Measurements from ENCODE around the gene TUB.

TUB gene

DNA sequence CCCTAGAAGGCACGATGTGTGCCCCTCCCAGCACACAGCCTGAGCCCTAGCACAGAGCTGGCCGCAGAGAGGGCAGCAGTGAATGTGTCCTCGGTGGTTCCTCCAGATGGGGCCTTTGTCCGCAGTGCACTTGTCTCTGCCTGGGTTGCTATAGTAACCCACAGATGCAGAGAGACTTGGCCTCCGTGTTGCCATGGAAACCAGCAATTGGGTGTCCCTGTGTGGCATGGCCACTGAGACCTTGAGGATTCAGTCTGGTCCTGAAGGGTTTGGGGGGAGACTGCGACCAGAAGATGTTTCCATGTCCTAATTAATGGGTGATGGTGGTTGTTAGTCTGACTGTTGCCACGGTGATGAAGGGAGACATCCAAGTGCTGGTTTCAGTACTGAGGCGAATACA is 42.6 kb upstream of the TUB start:
- H3K9me3 ChIP-seq (ENCODE audit: control insufficient read depth, low read length) = no peaks in the 10 kb centered on the region
- H3K9ac ChIP-seq (ENCODE audit: low read length) = no peak overlapping the region
- no peak overlapping the region for H3K4me3 ChIP-seq (ENCODE audit: low read length)
- no peaks in the 10 kb centered on the region for H3K27me3 ChIP-seq (ENCODE audit: control insufficient read depth, insufficient read depth, low read length)
- H3K4me1 ChIP-seq (ENCODE audit: control insufficient read depth, insufficient read depth, low read length) = peaks cover 2% of the 10 kb centered on the region
- no peaks in the 10 kb centered on the region for H3K36me3 ChIP-seq (ENCODE audit: control insufficient read depth, insufficient read depth, low read length)

GRCh38 chr11:8038811-8039529 is 42.0 kb upstream of the TUB start:
- Histone ChIP-seq H3K9me3 (ENCODE audit: control insufficient read depth, low read length) (no peaks in the 10 kb centered on the region), H3K36me3 (ENCODE audit: control insufficient read depth, insufficient read depth, low read length) (no peaks in the 10 kb centered on the region), H3K9ac (ENCODE audit: low read length) (no peak overlapping the region), H3K27me3 (ENCODE audit: control insufficient read depth, insufficient read depth, low read length) (no peaks in the 10 kb centered on the region), H3K4me3 (ENCODE audit: low read length) (no peak overlapping the region), H3K4me1 (ENCODE audit: control insufficient read depth, insufficient read depth, low read length) (no peaks in the 10 kb centered on the region)

- no peaks in the 10 kb centered on the region for H3K27me3 ChIP-seq (ENCODE audit: control insufficient read depth, insufficient read depth, low read length)
- no peaks in the 10 kb centered on the region for H3K36me3 ChIP-seq (ENCODE audit: control insufficient read depth, insufficient read depth, low read length)
- H3K4me3 ChIP-seq (ENCODE audit: low read length) = no peak overlapping the region
- no peaks in the 10 kb centered on the region for H3K4me1 ChIP-seq (ENCODE audit: control insufficient read depth, insufficient read depth, low read length)
- no peak overlapping the region for H3K9ac ChIP-seq (ENCODE audit: low read length)
- no peaks in the 10 kb centered on the region for H3K9me3 ChIP-seq (ENCODE audit: control insufficient read depth, low read length)
Observed at GRCh38 chr11:8039530-8040260, 41.3 kb upstream of the TUB start.

- H3K36me3 ChIP-seq (ENCODE audit: control insufficient read depth, insufficient read depth, low read length) = no peaks in the 10 kb centered on the region
- H3K9ac ChIP-seq (ENCODE audit: low read length) = no peak overlapping the region
- no peak overlapping the region for H3K4me3 ChIP-seq (ENCODE audit: low read length)
- no peaks in the 10 kb centered on the region for H3K9me3 ChIP-seq (ENCODE audit: control insufficient read depth, low read length)
- H3K27me3 ChIP-seq (ENCODE audit: control insufficient read depth, insufficient read depth, low read length) = no peaks in the 10 kb centered on the region
- no peaks in the 10 kb centered on the region for H3K4me1 ChIP-seq (ENCODE audit: control insufficient read depth, insufficient read depth, low read length)
Observed at GRCh38 chr11:8040261-8040920, 40.6 kb upstream of the TUB start.

- Histone ChIP-seq H3K4me1 (ENCODE audit: control insufficient read depth, insufficient read depth, low read length) (no peaks in the 10 kb centered on the region), H3K9me3 (ENCODE audit: control insufficient read depth, low read length) (no peaks in the 10 kb centered on the region), H3K4me3 (ENCODE audit: low read length) (no peak overlapping the region), H3K27me3 (ENCODE audit: control insufficient read depth, insufficient read depth, low read length) (no peaks in the 10 kb centered on the region), H3K36me3 (ENCODE audit: control insufficient read depth, insufficient read depth, low read length) (no peaks in the 10 kb centered on the region), H3K9ac (ENCODE audit: low read length) (no peak overlapping the region)
Observed at GRCh38 chr11:8040921-8041285, 40.1 kb upstream of the TUB start.

DNA sequence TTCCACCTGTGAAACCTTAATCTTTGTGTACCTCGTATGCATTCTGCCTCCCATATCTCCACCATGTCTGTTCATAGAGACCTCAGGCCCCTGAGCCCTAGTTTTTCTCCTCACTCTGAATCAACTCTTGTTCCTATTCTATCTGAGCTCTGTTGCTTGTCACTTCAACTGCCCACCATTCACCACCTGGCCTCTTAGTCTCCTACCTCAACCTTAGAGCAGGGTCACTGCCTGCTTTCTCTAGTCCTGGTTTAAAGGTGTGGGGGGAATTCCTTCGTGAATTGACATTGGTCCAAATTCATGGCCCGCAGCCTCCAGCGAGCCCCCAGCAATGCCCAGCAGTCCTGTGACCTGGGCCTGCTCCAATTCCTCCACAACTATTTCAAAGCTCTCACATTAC is 39.4 kb upstream of the TUB start:
- Histone ChIP-seq H3K4me3 (ENCODE audit: low read length) (no peak overlapping the region), H3K27me3 (ENCODE audit: control insufficient read depth, insufficient read depth, low read length) (no peaks in the 10 kb centered on the region), H3K4me1 (ENCODE audit: control insufficient read depth, insufficient read depth, low read length) (no peaks in the 10 kb centered on the region), H3K9ac (ENCODE audit: low read length) (no peak overlapping the region), H3K9me3 (ENCODE audit: control insufficient read depth, low read length) (no peaks in the 10 kb centered on the region), H3K36me3 (ENCODE audit: control insufficient read depth, insufficient read depth, low read length) (no peaks in the 10 kb centered on the region)

- H3K36me3 ChIP-seq (ENCODE audit: control insufficient read depth, insufficient read depth, low read length) = no peaks in the 10 kb centered on the region
Observed at GRCh38 chr11:8043756-8044155, 37.3 kb upstream of the TUB start.

GRCh38 chr11:8045839-8046238 is 35.2 kb upstream of the TUB start:
- H3K9me3 ChIP-seq (ENCODE audit: control insufficient read depth, low read length) = no peaks in the 10 kb centered on the region
- H3K27me3 ChIP-seq (ENCODE audit: control insufficient read depth, insufficient read depth, low read length) = no peaks in the 10 kb centered on the region
- H3K4me3 ChIP-seq (ENCODE audit: low read length) = no peak overlapping the region
- H3K36me3 ChIP-seq (ENCODE audit: control insufficient read depth, insufficient read depth, low read length) = no peaks in the 10 kb centered on the region
- H3K9ac ChIP-seq (ENCODE audit: low read length) = no peak overlapping the region
- no peaks in the 10 kb centered on the region for H3K4me1 ChIP-seq (ENCODE audit: control insufficient read depth, insufficient read depth, low read length)

More at GRCh38 chr11:8043756-8044155, 37.3 kb upstream of the TUB start:
- H3K9ac ChIP-seq (ENCODE audit: low read length) = no peak overlapping the region
- H3K9me3 ChIP-seq (ENCODE audit: control insufficient read depth, low read length) = no peaks in the 10 kb centered on the region
- no peaks in the 10 kb centered on the region for H3K4me1 ChIP-seq (ENCODE audit: control insufficient read depth, insufficient read depth, low read length)
- no peak overlapping the region for H3K4me3 ChIP-seq (ENCODE audit: low read length)
- H3K27me3 ChIP-seq (ENCODE audit: control insufficient read depth, insufficient read depth, low read length) = no peaks in the 10 kb centered on the region

DNA sequence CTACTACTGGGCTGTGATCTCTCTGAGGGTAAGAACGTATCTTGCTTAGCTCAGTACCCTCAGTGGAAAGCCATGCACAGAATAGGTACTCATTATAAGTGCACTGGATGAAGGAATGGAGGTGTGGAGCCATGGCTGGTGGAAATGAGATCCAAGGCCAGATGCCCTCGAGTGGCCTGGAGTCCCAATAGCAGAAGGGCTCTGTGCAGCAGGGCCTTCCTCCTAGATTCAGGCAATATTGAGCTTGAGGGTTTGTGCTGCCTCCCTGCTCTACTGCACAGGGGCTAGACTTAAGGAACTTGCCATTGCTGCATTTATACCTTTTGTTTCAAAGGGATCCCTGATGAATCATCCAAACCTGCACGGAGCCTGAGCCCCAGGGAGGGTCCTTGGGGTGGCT is 33.6 kb upstream of the TUB start:
- H3K36me3 ChIP-seq (ENCODE audit: control insufficient read depth, insufficient read depth, low read length) = no peaks in the 10 kb centered on the region
- H3K9me3 ChIP-seq (ENCODE audit: control insufficient read depth, low read length) = no peaks in the 10 kb centered on the region
- H3K4me3 ChIP-seq (ENCODE audit: low read length) = no peak overlapping the region
- no peaks in the 10 kb centered on the region for H3K4me1 ChIP-seq (ENCODE audit: control insufficient read depth, insufficient read depth, low read length)
- H3K9ac ChIP-seq (ENCODE audit: low read length) = no peak overlapping the region
- no peaks in the 10 kb centered on the region for H3K27me3 ChIP-seq (ENCODE audit: control insufficient read depth, insufficient read depth, low read length)

DNA sequence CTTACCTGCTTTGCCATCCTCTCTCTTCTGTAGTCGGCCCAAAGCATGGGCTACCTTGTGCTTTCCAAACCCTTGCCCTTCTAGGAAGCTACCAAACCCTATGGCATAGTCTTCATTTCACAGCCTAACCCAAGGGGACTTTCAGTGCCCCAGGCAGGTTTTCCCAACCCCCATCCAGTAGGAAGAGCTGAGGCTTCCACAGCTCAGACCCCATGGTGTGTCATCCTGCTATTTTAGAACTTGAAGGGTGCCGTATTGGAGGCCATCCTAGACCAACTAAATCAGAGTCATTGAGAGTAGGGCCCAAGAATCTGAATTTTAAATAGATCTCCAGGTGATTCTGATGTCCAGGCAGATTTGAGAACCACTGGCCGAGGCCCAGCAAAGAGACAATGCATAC is 31.9 kb upstream of the TUB start:
- no peaks in the 10 kb centered on the region for H3K27me3 ChIP-seq (ENCODE audit: control insufficient read depth, insufficient read depth, low read length)
- no peaks in the 10 kb centered on the region for H3K4me1 ChIP-seq (ENCODE audit: control insufficient read depth, insufficient read depth, low read length)
- no peaks in the 10 kb centered on the region for H3K36me3 ChIP-seq (ENCODE audit: control insufficient read depth, insufficient read depth, low read length)
- no peaks in the 10 kb centered on the region for H3K9me3 ChIP-seq (ENCODE audit: control insufficient read depth, low read length)
- no peak overlapping the region for H3K4me3 ChIP-seq (ENCODE audit: low read length)
- no peak overlapping the region for H3K9ac ChIP-seq (ENCODE audit: low read length)

- Histone ChIP-seq H3K36me3 (ENCODE audit: control insufficient read depth, insufficient read depth, low read length) (no peaks in the 10 kb centered on the region), H3K9me3 (ENCODE audit: control insufficient read depth, low read length) (no peaks in the 10 kb centered on the region), H3K4me3 (ENCODE audit: low read length) (no peak overlapping the region), H3K9ac (ENCODE audit: low read length) (no peak overlapping the region), H3K27me3 (ENCODE audit: control insufficient read depth, insufficient read depth, low read length) (no peaks in the 10 kb centered on the region), H3K4me1 (ENCODE audit: control insufficient read depth, insufficient read depth, low read length) (no peaks in the 10 kb centered on the region)
Observed at GRCh38 chr11:8055091-8055835, 25.7 kb upstream of the TUB start.
